ENCODE data around the gene FAM193A.
"Not testable (repeated sequence)": the region's sequence is repeated elsewhere in the genome, so short reads cannot be mapped to it uniquely, and the experiment has no call there.

FAM193A gene

GRCh38 chr4:2579910-2580309 is 43.5 kb downstream of the FAM193A start:
- no peak for DNase-seq

GRCh38 chr4:2583092-2583491 is 46.6 kb downstream of the FAM193A start:
- DNase-seq: no peak

- DNase-seq: no peak
These were observed 47.1 kb downstream of the FAM193A start for GRCh38 chr4:2583517-2583916.

GRCh38 chr4:2586502-2586901 is 50.1 kb downstream of the FAM193A start:
- DNase-seq: no peak

GRCh38 chr4:2587213-2587823 is 50.9 kb downstream of the FAM193A start:
- no peak for DNase-seq

- DNase-seq: no peak
These were observed 51.8 kb downstream of the FAM193A start for GRCh38 chr4:2588259-2588658.

GRCh38 chr4:2591189-2591588 is 54.7 kb downstream of the FAM193A start:
- no peak for DNase-seq

GRCh38 chr4:2592014-2592413 is 55.6 kb downstream of the FAM193A start:
- not testable (repeated sequence) for DNase-seq

- DNase-seq: no peak
These were observed 56.1 kb downstream of the FAM193A start for GRCh38 chr4:2592572-2592971.

GRCh38 chr4:2593003-2593402 is 56.6 kb downstream of the FAM193A start:
- no peak for DNase-seq

- DNase-seq: no peak
These were observed 59.0 kb downstream of the FAM193A start for GRCh38 chr4:2595436-2595835.

- no peak for DNase-seq
These were observed 59.6 kb downstream of the FAM193A start for GRCh38 chr4:2595952-2596552.

- DNase-seq: no peak
These were observed 60.2 kb downstream of the FAM193A start for GRCh38 chr4:2596611-2597010.

GRCh38 chr4:2598511-2599303 is 62.3 kb downstream of the FAM193A start:
- no peak for DNase-seq

GRCh38 chr4:2599304-2599654 is 62.8 kb downstream of the FAM193A start:
- DNase-seq: no peak

- DNase-seq: no peak
These were observed 64.4 kb downstream of the FAM193A start for GRCh38 chr4:2600878-2601277.

- DNase-seq: no peak
These were observed 68.2 kb downstream of the FAM193A start for GRCh38 chr4:2604614-2605013.

GRCh38 chr4:2606960-2607506 is 70.6 kb downstream of the FAM193A start:
- DNase-seq: no peak

- no peak for DNase-seq
These were observed 71.4 kb downstream of the FAM193A start for GRCh38 chr4:2607822-2608221.

- no peak for DNase-seq
These were observed 71.8 kb downstream of the FAM193A start for GRCh38 chr4:2608291-2608690.

- DNase-seq: no peak
These were observed 79.4 kb downstream of the FAM193A start for GRCh38 chr4:2615821-2616220.

- no peak for DNase-seq
These were observed 81.5 kb downstream of the FAM193A start for GRCh38 chr4:2617955-2618354.

GRCh38 chr4:2618729-2619128 is 82.3 kb downstream of the FAM193A start:
- DNase-seq: not testable (repeated sequence)

GRCh38 chr4:2619459-2619858 is 83.0 kb downstream of the FAM193A start:
- DNase-seq: no peak
